ENCODE data around the gene CALHM6.

DNA sequence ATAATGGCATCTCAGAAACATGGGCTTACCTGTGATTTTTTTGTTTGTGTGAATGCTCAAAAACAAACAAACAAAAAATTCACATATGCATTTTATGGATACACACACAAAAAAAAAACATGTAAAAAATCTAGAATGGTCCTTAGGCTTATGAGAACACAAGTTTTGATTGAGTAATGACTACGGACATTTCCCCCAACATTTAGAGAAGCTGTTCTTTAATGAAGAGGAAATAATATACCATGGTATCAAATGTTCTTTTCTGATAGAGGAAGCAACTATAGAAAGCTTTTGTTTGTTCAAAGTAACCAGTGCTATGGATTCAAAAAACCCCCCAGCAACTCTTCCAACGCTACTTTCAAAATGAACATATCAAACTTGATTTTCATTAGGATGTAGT, 8.6 kb upstream of the CALHM6 start:
- TF ChIP-seq GATA2 (IDR thresholded peaks at IDR 0.05; ENCODE audit: low read depth, low read length) (no peak), GATA3 (IDR thresholded peaks at IDR 0.05; ENCODE audit: low read depth, low read length) (no peak)

All from SH-SY5Y (cell line).